DMS153 treated with DMSO at 0.1 percent for 48 hours (cell line): ENCODE data around the gene CDCP2.
"Not testable (repeated sequence)": the region's sequence is repeated elsewhere in the genome, so short reads cannot be mapped to it uniquely, and the experiment has no call there.

ENCODE experiments used
- DNase-seq: peaks from one replicate; lab custom pipeline; 2025; ENCODE audit not compliant: unreplicated experiment; lab: John Stamatoyannopoulos, UW

Gene CDCP2

GRCh38 chr1:54118704-54119103 is 34.1 kb downstream of the CDCP2 start:
- DNase-seq, result no peak

DNA sequence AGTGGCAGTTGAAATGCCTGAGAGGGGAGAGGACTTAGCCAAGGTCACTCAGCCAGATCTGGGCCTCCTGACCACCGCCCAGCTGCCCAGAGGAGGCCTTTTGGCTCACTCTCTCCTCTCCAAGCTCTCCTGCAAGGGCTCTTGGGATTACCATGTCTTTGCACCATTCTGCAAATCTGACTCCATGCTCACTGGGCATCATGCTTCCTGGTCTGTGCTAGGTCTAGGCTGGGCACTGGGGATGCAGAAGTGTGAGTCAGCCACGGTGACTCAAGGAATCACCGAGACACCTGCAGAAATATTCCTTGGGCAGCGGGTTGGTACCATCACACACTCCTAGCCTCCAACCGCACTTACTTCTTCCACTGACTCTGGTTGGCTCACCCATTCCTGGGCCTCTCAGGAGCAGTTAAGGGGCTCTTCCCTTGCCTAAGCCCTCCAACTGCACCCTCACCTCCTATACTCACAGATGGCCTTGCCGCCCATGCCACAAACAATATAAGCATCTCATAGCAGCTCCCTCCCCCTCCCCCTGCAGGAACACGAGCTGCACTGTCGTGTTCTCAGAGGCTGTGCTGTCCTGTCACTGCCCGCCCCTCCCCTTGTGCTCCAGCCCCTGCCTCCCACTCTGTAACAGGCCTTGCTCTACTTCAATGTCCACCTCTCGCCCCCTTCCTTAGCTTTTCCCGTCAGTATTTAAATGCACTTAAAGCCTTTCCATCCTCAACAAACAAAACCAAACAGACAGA is 34.8 kb downstream of the CDCP2 start:
- DNase-seq, result no peak

- no peak for DNase-seq
Measured at GRCh38 chr1:54115520-54115919, 37.3 kb downstream of the CDCP2 start.

DNA sequence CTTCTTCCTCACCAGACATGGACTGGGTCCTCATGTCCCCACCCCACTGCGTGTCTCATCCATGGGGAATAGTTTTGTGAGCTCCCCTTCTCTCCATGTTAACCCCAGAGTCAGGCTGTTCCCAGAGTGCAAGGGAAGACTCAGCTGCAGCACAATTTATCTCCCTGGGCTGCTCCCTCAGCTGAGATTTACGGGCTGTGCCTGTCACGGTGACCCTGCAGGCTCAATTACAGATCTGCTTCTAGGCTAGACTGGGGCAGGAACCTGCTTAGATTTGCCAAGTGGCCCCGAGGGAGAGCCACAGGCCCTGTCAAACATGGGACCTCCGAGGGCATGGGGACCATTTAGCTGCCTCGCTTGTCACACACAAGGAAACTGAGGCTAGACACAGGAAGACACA is 37.8 kb downstream of the CDCP2 start:
- DNase-seq, result no peak

DNA sequence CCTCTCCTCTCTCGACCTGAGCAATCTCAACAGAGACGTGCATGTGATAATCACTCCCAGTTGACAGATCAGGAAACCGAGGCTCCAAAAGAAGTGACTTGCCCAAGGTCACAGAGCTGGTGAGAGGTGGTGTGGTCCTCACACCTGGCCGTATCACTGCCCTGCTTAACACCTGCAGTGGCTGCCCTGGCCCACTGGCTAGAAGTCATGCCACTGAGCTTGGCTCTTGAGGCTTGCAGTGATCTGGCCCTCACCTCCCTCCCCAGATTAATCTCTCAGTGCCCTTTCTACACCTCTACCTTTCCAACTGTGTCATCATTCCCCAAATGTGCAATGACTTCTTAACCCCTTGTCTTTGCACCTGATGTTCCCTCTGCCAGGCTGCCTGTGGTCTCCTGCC is 38.8 kb downstream of the CDCP2 start:
- no peak for DNase-seq

DNA sequence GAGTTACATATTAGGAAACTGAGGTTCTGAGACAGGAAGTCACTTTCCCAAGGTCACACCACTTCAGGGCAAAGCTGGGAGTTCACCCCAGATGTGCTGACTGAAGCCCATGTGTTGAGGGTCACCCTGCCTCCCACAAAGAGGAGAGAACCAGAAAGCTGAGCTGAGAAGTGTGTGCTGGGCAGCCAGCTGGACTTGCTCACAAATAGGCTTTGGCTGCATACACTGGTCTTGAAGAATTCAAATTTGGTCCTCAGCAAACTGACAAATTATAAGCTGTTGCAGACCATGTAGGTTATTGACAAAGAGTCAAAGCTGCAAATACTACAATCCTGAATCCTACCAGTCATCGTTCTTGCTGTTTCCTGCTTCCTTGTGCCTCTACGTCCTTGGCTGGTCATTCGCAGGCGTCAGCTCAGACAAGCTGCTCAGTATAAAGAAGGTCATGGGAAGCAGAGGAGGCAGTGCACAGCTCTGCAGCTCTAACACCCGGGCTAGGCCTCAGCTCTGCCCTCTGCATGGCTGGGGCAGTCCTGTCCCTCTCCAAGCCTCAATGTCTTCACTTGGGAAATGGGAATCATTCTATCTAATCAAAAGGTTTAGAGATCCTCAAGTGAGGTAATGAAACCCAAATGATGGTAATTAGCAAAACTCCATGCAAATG is 40.0 kb downstream of the CDCP2 start:
- DNase-seq, result no peak

GRCh38 chr1:54112027-54112426 is 40.8 kb downstream of the CDCP2 start:
- no peak for DNase-seq

DNA sequence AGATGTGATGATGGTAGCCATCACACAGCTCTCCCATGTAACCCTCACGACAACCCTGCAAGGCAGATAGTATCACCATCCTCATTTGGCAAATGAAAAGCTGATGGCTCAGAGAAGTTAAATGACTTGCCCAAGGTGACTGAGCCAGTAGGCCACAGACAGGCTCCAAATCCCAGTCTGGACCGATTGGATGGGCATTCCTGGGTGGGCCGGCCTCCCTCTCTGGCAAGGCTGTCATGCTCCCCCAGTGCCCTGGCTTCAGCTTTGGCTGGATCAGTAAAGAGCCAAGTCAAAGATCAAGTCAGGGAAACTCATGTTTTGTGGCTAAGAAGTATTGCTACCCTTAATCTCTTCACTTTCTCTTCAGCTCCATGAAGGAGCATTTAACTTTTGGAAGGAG is 41.2 kb downstream of the CDCP2 start:
- DNase-seq, result no peak

DNA sequence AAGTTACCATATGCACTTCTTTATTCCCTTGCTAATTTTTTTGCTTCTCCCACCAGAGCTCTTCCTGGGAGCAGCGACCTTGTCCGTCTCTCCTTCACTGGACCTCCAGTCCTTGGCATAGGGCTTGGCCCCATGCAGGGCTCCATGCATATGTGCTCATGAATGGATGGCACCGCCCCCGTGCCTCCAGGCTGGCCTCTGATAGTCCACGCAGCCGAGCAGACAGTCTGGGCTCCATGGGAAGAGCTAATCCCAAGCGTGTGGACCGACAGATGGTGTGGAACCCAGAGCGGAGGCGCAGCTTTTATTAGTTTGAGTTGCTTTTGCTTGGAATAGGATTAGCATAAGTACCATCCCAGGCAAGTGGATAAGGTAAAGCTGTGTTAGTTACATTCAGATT is 41.8 kb downstream of the CDCP2 start:
- DNase-seq, result no peak

DNA sequence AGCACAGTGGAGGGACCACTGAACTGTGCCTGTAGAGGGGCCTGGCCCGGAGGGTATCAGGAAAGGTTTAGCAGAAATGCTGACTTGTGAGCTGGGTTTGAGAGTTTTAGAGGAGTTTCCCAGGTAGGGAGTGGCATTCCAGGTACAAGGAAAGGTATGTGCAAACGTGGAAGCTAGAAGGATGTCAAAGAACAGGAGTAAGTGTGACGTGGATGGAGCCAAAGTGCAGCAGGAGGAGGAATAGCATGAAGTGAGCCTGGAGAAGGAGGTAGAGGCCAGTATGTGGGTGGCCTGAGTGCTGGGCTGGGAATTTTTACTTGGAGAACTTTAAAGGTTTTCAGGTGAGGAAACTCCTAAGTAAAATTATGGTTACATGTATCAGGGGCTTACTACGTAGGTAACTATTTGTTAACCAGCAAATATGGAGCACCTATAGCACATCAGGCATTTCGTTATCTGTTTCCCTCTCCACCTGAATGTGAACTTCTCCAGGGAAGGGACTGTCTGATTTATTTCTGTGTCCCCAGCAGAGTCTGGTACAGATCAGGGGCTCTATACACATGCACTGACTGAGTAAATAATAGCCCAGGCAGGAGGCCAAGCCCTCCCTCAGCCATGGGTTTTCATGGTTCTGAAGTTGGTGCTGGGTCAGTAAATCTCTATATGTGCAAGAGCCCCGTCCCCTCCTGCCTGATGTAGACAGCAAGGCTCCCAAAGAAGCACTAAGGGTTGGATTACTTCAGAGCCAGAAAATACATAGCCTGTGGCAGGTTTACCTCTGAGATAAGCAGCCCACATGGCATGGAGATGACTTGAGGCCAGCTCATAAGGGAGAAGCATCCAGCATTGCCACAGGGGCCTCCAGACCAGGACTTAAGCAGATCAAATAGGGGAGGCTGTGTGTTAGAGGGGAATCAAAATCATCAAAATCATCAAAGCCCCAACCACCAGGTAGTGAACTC is 43.4 kb downstream of the CDCP2 start:
- DNase-seq, result no peak

DNA sequence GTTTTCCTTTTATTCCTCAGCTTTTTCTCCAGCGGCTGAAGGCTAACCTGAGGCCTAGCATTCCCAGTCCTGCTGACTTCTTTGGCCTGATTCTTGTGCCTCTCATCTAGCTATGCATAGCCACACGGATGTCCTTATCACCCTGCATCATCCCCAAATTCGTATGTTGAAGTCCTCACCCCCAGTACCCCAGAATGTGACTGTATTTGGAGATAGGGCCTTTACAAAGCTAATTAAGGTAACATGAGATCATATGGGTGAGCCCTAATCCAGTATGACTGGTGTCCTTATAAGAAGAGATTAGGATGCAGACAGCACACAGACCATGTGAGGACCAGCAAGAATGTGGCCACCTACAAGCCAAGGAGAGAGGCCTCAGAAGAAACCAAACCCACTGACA is 44.6 kb downstream of the CDCP2 start:
- no peak for DNase-seq

DNA sequence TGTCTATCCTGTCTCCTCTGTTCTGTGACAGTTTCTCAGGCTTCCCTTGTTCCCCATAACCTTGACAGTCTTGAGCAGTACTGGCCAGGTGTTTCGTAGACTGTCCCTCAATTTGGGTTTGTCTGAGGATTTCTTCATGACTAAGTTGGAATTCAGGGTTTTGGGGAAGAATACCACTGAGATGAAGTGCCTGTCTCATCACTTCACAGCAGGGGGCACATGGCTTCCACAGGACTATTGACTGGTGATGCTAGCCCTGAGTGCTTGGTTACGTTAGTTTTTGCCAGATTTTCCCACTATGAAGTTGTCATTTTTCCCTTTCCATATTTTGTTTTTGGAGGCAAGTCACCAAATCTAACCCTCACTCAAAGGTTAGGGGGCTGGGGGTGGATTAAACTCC is 45.7 kb downstream of the CDCP2 start:
- DNase-seq, result no peak

DNA sequence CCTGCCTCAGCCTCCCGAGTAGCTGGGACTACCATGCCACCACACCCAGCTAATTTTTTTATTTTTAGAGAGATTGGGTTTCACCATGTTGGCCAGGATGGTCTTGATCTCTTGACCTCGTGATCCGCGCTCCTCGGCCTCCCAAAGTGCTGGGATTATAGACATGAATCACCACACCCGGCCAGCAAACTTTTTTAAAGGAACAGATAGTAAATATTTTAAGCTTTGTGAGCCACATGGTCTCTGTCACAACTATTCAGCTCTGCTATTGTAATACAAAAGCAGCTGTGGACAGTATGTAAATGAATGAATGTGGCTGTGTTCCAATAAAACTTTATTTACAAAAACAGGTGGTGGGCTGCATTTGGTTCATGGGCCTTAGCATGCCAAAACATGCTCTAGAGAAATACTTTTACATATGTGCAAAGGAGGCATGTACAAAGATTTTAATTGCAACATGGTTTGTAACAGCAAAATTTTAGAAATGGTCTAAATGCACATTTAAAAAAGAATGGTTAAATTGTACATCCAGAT is 47.0 kb downstream of the CDCP2 start:
- DNase-seq, result no peak

GRCh38 chr1:54105080-54105479 is 47.7 kb downstream of the CDCP2 start:
- DNase-seq, result no peak

DNA sequence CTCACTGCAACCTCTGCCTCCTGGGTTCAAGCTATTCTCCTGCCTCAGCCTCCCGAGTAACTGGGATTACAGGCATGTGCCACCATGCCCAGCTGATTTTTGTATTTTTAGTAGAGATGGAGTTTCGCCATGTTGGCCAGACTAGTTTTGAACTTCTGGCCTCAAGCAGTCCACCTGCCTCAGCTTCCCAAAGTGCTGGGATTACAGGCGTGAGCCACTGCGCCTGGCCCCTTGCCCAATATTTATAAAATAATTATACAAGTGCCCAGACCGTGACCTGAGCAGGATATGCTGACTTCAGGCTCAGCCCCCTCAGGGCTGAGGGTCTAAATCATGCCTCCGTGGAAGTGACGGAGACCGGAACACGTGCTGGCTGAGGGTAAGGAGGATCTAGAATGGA is 48.2 kb downstream of the CDCP2 start:
- not testable (repeated sequence) for DNase-seq

DNA sequence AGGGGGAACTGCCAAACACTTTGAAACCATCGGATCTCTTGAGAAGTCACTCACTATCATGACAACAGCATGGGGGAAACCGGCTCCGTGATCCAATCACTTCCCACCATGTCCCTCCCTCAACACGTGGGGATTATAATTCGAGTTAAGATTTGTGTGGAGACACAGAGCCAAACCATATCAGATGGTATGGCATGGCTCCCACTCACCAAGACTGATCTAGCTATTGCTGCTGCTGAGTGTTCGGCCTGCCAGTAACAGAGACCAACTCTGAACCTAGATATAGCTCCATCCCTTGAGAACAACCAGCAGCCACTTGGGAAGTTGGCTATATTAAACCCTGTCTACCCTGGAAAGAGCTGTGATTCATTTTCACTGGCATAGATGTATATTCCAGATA is 49.4 kb downstream of the CDCP2 start:
- DNase-seq, result no peak

DNA sequence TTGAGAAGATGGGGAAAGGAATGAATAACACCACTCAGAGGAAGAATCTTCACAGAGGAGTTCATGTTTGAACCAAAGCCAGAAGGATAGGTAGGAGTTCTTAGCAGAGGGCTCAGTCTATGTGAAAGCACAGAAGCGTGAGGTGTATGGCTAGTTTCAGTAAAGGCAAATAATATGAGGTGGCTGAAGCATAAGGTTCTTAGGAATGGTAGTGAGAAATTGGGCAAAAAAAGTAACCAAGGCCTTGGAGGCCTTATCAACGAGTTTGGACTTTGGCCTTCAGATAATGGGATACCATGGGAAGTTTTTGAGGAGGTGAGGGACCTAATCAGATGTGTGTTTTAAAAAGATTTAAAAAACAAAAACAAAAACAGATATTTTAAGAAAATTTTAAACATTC is 52.3 kb downstream of the CDCP2 start:
- DNase-seq, result no peak

GRCh38 chr1:54099061-54099610 is 53.7 kb downstream of the CDCP2 start:
- DNase-seq, result no peak

DNA sequence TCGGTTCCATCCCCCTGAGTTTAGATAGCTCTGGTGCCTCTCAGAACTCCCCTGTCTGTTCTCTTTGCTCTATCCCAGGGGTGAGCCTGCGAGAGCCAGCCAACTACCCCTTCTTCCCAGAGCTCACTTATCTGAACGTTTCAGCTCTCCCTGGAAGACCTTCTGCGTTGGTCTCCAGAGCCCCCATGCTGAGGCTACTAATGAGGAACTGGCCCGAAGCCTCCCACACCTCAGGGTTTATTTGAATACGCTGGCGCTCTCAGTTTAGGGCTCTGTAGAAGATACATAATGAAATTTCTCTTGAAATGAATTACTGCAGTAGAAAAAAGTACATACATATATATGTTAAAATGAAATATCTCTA is 55.9 kb downstream of the CDCP2 start:
- DNase-seq, result no peak

GRCh38 chr1:54096227-54096876 is 56.4 kb downstream of the CDCP2 start:
- DNase-seq, result no peak
